ENCODE measurements around the gene CARD9.

The CARD9 gene

GRCh38 chr9:136347472-136348256 is 25.8 kb downstream of the CARD9 start:
- no peak overlapping the region for H3K4me3 ChIP-seq (ENCODE audit: low read depth, low read length)
- DNase-seq (ENCODE audit: low read depth): no peak
- TF ChIP-seq, protein P1, sequence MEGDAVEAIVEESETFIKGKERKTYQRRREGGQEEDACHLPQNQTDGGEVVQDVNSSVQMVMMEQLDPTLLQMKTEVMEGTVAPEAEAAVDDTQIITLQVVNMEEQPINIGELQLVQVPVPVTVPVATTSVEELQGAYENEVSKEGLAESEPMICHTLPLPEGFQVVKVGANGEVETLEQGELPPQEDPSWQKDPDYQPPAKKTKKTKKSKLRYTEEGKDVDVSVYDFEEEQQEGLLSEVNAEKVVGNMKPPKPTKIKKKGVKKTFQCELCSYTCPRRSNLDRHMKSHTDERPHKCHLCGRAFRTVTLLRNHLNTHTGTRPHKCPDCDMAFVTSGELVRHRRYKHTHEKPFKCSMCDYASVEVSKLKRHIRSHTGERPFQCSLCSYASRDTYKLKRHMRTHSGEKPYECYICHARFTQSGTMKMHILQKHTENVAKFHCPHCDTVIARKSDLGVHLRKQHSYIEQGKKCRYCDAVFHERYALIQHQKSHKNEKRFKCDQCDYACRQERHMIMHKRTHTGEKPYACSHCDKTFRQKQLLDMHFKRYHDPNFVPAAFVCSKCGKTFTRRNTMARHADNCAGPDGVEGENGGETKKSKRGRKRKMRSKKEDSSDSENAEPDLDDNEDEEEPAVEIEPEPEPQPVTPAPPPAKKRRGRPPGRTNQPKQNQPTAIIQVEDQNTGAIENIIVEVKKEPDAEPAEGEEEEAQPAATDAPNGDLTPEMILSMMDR (IDR thresholded peaks at IDR 0.05; ENCODE audit: control insufficient read depth, extremely low read depth, insufficient read depth): no peak

DNA sequence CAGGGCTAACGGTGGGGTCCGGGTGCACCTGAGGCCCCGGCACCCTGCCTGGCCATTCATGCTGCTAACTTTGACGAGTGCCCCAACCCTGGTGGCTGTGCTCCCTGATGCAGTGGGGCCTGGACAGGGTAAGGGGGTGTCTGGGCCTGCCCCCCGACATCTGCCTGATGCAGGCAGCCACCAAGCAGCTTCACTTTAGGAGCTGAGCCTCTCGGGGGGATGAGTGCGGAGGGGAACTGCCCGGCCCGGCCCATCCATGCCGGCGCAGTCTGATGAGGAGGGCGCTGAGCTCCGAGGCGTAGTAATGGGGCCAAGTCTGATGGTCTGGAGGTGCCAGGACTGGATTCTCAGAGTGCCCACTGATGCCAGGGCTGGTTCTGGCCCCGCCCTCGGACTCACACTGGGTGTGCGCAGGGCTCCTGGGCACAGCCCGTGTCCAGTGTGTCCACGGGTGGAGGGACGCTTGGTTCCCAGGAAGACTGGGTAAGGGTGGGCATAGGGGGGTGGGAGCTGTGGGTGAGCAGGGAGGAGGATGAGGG is 26.5 kb downstream of the CARD9 start:
- TF ChIP-seq, protein P1 (IDR thresholded peaks at IDR 0.05; ENCODE audit: control insufficient read depth, extremely low read depth, insufficient read depth): no peak
- DNase-seq (ENCODE audit: low read depth): no peak
- H3K4me3 ChIP-seq (ENCODE audit: low read depth, low read length): no peak overlapping the region

DNA sequence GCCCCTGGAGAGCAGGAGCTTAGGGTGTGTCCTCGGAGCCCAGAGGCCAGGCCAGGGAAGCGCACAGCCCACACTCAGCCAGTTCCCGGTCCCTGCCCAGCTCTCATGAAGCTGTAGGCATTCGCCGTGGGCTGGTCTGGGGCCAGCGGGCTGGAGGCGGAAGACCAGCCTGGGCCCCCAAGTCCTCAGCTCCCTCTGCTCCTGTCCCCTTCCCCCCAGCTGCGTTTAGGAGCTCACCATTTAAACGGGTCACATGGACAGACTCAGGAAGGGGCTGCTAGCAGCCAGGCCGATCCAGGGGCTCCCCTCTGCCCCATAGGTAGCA is 27.4 kb downstream of the CARD9 start:
- TF ChIP-seq, protein P1 (IDR thresholded peaks at IDR 0.05; ENCODE audit: control insufficient read depth, extremely low read depth, insufficient read depth): no peak
- H3K4me3 ChIP-seq (ENCODE audit: low read depth, low read length): no peak overlapping the region
- DNase-seq (ENCODE audit: low read depth): no peak

DNA sequence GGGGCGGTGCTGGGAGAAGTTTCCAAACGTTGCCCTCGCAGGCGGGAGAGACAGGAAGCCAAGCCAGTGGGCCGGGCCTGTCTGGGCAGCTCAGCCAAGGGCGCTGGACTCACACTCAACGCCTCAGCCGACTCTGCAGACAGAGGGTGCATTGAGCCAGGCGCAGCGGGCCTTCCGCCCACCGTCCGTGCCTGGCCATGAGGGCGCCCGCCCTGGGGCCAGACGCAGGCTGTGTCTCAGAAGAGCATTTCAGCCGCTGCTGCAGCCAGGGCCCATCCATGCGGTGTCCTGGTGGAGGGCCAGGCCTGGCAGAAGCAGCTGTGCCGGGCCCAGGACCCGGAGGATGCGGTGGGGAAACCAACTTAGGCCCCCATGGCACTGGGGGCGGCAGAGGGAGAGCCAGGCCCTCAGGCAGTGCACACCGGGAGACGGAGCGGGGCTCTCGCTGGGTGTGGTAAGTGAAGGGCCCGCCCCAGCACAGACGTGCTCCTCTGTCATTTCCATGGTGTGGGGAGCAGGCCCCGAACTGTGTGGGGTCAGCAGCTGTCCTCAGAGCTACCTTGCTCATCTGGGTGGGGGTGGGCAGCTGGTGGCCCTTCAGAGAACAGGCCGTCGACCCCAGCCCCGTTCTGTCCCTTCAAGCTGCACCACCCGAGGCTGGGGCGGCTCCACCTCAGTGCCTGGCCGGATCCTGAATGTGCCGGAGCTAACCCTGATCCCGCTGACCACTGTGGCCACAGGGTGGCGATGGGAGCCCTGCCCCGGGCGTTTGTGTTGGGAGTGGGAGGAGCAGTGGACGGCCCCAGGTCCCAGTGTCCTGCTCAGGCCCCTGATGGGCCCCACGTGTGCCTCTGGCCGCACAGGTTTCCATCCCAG is 27.9 kb downstream of the CARD9 start:
- TF ChIP-seq, protein P1 (IDR thresholded peaks at IDR 0.05; ENCODE audit: control insufficient read depth, extremely low read depth, insufficient read depth): peak; percentile 50
- no peak overlapping the region for H3K4me3 ChIP-seq (ENCODE audit: low read depth, low read length)
- no peak for DNase-seq (ENCODE audit: low read depth)

DNA sequence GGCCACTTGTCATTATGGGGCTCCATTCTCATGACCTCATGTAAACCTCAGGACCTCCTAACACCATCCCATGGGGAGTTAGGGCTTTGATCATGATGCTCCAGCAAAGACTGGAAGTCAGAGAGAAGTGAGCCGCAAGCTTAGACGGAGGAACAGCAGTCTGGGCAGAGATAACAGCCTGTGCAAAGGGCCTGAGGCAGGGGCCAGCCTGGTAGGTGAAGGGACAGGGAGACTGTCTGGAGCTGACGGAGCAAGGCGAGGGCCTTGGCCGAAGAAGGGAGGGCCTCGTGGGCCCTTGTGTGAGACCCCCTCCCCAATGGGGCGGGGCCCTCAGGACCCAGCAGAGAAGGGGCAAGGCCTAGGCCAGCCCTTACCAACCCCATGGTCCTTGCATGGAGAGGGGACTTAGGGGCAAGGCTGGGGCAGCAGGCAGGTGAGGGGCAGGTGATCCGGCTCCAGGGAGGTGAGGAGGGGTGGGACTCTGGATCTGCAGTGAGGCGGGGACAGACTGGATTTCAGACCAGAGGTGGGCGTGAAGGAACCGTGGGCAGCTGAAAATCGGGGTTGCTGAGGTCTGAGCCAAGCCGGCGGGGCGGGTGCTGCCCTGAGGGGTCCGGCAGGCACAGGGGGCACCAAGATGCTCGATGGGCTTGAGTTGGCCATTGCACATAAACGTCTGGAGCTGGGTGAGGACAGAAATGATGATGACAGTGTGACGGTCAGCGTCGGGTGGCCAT is 28.8 kb downstream of the CARD9 start:
- DNase-seq (ENCODE audit: low read depth): no peak
- TF ChIP-seq, protein P1 (IDR thresholded peaks at IDR 0.05; ENCODE audit: control insufficient read depth, extremely low read depth, insufficient read depth): no peak
- no peak overlapping the region for H3K4me3 ChIP-seq (ENCODE audit: low read depth, low read length)

DNA sequence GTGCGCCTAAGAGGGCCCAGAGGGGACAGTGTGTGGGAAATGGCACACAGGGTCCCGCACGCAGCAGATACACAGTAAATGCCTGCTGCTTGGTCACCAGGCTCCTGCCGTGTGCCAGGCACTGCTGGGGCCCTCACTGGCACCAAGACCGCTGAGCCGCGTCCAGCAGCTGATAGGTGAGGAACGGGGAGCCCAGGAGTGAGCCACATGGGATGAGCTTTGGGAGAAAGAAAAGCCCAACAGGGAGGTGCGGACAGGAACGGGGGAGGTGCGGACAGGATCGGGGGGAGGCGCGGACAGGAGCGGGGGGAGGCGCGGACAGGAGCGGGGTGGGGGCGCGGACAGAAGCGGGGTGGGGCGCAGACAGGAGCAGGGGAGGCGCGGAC is 29.6 kb downstream of the CARD9 start:
- no peak for DNase-seq (ENCODE audit: low read depth)
- TF ChIP-seq, protein P1 (IDR thresholded peaks at IDR 0.05; ENCODE audit: control insufficient read depth, extremely low read depth, insufficient read depth): no peak
- no peak overlapping the region for H3K4me3 ChIP-seq (ENCODE audit: low read depth, low read length)
